ENCODE measurements around the gene NPAS3. TPM values are rescaled to one million over a fixed set of nuclear protein-coding genes. Genes with fewer than 3 reads are reported as not detected.

Gene NPAS3
- total RNA-seq, 6 donors from 2014 or later: 0.30 to 0.77 (median 0.59) TPM; not detected in 2

DNA sequence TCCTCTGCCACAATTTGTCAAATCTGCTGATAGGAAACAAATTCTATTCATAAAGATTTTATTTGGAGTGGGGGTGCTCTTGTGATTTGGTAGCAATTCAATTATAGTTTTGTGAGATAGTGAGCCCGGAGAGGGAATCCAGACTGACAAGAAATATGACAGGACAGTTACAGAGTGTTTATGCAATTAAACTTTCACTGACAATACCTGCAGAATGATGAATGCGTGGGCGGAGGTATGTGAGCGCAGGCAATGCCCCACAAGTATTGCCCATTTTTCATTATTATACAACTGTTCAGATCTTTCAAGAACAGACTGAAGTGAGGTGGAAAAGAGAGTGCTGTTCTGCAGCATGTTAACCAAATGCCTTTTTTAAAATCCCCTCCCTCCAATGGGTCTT is 753.2 kb downstream of the NPAS3 start:
- no peaks in the 10 kb centered on the region for H3K9me3 ChIP-seq
- WGBS, 2 donors: 84 to 89% methylated on average over 4 of the region's 4 CpGs
- H3K4me3 ChIP-seq: no peak overlapping the region
- no peak overlapping the region for H3K27ac ChIP-seq
- DNase-seq (no peak), ATAC-seq (ENCODE audit: low FRiP score in 2 of 2) (no peak)
- no peak for TF ChIP-seq POLR2AphosphoS5 (IDR thresholded peaks at IDR 0.05)
- TF ChIP-seq, protein P1, sequence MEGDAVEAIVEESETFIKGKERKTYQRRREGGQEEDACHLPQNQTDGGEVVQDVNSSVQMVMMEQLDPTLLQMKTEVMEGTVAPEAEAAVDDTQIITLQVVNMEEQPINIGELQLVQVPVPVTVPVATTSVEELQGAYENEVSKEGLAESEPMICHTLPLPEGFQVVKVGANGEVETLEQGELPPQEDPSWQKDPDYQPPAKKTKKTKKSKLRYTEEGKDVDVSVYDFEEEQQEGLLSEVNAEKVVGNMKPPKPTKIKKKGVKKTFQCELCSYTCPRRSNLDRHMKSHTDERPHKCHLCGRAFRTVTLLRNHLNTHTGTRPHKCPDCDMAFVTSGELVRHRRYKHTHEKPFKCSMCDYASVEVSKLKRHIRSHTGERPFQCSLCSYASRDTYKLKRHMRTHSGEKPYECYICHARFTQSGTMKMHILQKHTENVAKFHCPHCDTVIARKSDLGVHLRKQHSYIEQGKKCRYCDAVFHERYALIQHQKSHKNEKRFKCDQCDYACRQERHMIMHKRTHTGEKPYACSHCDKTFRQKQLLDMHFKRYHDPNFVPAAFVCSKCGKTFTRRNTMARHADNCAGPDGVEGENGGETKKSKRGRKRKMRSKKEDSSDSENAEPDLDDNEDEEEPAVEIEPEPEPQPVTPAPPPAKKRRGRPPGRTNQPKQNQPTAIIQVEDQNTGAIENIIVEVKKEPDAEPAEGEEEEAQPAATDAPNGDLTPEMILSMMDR (IDR thresholded peaks at IDR 0.05): no peak
- no peak for TF ChIP-seq EP300 (IDR thresholded peaks at IDR 0.05)
- TF ChIP-seq POLR2A (IDR thresholded peaks at IDR 0.05): no peak
- H3K27me3 ChIP-seq: no peaks in the 10 kb centered on the region
- H3K4me1 ChIP-seq: no peaks in the 10 kb centered on the region
- no peaks in the 10 kb centered on the region for H3K36me3 ChIP-seq

DNA sequence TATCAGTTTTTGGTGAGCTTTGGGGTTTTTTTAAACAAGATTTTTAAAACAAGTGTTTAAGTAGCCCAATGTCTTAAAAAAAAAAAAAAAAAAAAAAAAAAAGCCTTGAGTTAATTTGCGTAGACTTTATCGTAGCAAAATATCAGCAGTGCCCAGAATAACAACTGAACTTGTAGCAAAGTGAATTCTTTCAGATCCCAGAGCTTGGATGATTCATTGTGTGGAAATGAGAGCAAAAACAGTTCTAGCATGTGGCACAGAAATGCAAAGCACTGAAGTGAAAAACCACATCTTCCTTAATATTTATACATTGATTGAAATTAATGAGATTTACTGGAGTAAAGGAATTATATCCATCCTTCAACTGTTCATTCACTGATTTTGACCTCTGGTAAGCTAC is 754.1 kb downstream of the NPAS3 start:
- 81 to 98% methylated on average over 2 of the region's 2 CpGs for WGBS, 2 donors
- Histone ChIP-seq H3K4me1 (no peaks in the 10 kb centered on the region), H3K27me3 (no peaks in the 10 kb centered on the region), H3K4me3 (no peak overlapping the region), H3K36me3 (no peaks in the 10 kb centered on the region), H3K9me3 (no peaks in the 10 kb centered on the region), H3K27ac (no peak overlapping the region)
- no peak for DNase-seq
- no peak for ATAC-seq (ENCODE audit: low FRiP score in 2 of 2)
- TF ChIP-seq EP300 (IDR thresholded peaks at IDR 0.05): no peak
- no peak for TF ChIP-seq POLR2A (IDR thresholded peaks at IDR 0.05)
- TF ChIP-seq POLR2AphosphoS5 (IDR thresholded peaks at IDR 0.05): no peak
- TF ChIP-seq, protein P1 (IDR thresholded peaks at IDR 0.05): no peak

DNA sequence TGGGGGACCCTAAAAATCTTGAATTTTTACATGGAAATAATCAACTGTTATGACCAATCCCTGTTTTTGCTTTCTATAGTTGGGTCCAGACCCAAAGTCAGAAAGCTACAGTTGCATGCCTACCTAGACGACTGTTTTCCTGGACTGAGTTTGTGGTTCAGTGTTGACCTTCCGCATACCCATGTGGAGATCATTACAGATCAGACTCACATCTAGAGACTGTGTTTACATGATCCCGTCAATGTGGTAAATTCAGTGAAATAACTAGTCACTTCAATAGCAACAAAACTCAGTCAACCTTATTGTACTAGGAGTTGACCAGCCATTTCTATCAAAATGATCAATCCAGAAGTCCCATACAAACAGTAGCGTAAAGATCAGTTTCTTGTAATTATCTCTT is 754.6 kb downstream of the NPAS3 start:
- DNase-seq: no peak
- Histone ChIP-seq H3K27me3 (peaks cover 0 to 2% (median 0%) of the 10 kb centered on the region in 4 donors), H3K4me1 (no peaks in the 10 kb centered on the region), H3K36me3 (no peaks in the 10 kb centered on the region), H3K9me3 (no peaks in the 10 kb centered on the region), H3K27ac (no peak overlapping the region), H3K4me3 (no peak overlapping the region)
- 72 to 74% methylated on average over 4 of the region's 4 CpGs for WGBS, 2 donors
- ATAC-seq (ENCODE audit: low FRiP score in 2 of 2): no peak
- TF ChIP-seq, protein P1 (IDR thresholded peaks at IDR 0.05): no peak
- no peak for TF ChIP-seq POLR2AphosphoS5 (IDR thresholded peaks at IDR 0.05)
- TF ChIP-seq EP300 (IDR thresholded peaks at IDR 0.05): no peak
- no peak for TF ChIP-seq POLR2A (IDR thresholded peaks at IDR 0.05)

DNA sequence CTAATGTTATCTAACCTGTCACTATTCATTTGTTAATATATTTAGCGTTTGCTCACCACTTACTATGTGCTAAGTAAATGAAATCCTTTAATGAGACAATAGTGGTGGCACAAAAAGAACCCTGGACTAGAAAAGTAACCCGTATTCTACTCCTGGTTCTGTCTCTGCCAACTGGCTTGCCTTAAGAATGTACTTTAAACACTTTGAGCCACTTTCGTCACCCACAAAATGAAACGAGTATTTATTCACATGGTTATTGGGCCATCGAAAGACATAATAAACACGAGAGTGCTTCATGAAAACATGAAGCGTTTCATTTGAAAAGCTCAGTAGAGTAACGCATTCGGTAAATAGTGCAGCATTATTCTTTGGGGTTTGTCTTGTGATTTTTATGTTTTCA is 757.5 kb downstream of the NPAS3 start:
- DNase-seq (no peak), ATAC-seq (ENCODE audit: low FRiP score in 2 of 2) (no peak)
- WGBS, 2 donors: 57 to 66% methylated on average over 9 of the region's 9 CpGs

More for the DNA sequence above, 757.5 kb downstream of the NPAS3 start:
- TF ChIP-seq POLR2A (IDR thresholded peaks at IDR 0.05) (no peak), POLR2AphosphoS5 (IDR thresholded peaks at IDR 0.05) (no peak), EP300 (IDR thresholded peaks at IDR 0.05) (no peak)
- TF ChIP-seq, protein P1 (IDR thresholded peaks at IDR 0.05): no peak
- no peak overlapping the region for H3K4me3 ChIP-seq
- no peaks in the 10 kb centered on the region for H3K4me1 ChIP-seq
- peaks cover 0 to 2% (median 0%) of the 10 kb centered on the region in 4 donors for H3K27me3 ChIP-seq
- no peaks in the 10 kb centered on the region for H3K9me3 ChIP-seq
- H3K27ac ChIP-seq: no peak overlapping the region
- H3K36me3 ChIP-seq: no peaks in the 10 kb centered on the region
